Activated naive CD4-positive, alpha-beta T cell treated with anti-CD3 and anti-CD28 coated beads, Interleukin-2, amount 10 ng/mL, durations not matched to agents 7 days and 5 days (primary cell): ENCODE data around the gene KCND1.
"Not testable (repeated sequence)": the region's sequence is repeated elsewhere in the genome, so short reads cannot be mapped to it uniquely, and the experiment has no call there.

Source experiments
- CTCF ChIA-PET: fragments of 350-600 bp; sonication (Branson Sonifier 250); formaldehyde crosslinking; loops from one replicate; lab custom pipeline; 2021; ENCODE audit warnings: antibody characterized with exemption; lab: Charles Lee
- DNase-seq: peaks from one replicate; pipeline ENCODE4 v3.0.0-alpha.2; 2020
- H3K27ac Mint-ChIP-seq: one replicate; pipeline ENCODE4 v1.8.0; 2021; ENCODE audit warnings: mild to moderate bottlenecking, moderate library complexity, mixed read lengths
- H3K27me3 Mint-ChIP-seq: one replicate; pipeline ENCODE4 v1.8.0; 2021; ENCODE audit warnings: mild to moderate bottlenecking, mixed read lengths
- H3K36me3 Mint-ChIP-seq: one replicate; pipeline ENCODE4 v1.8.0; 2021; ENCODE audit warnings: mixed read lengths
- H3K4me1 Mint-ChIP-seq: one replicate; pipeline ENCODE4 v1.8.0; 2021; ENCODE audit warnings: mixed read lengths
- H3K4me3 Mint-ChIP-seq: one replicate; pipeline ENCODE4 v1.8.0; 2021; ENCODE audit warnings: mild to moderate bottlenecking, moderate library complexity, mixed read lengths
- H3K9me3 Mint-ChIP-seq: one replicate; pipeline ENCODE4 v1.8.0; 2021; ENCODE audit warnings: mixed read lengths

Gene KCND1

GRCh38 chrX:48989483-48989882 lies 17.8 kb upstream of the KCND1 start:
- DNase-seq = no peak
- H3K27ac Mint-ChIP-seq = no peak overlapping the region
- no peaks in the 10 kb centered on the region for H3K27me3 Mint-ChIP-seq

DNA sequence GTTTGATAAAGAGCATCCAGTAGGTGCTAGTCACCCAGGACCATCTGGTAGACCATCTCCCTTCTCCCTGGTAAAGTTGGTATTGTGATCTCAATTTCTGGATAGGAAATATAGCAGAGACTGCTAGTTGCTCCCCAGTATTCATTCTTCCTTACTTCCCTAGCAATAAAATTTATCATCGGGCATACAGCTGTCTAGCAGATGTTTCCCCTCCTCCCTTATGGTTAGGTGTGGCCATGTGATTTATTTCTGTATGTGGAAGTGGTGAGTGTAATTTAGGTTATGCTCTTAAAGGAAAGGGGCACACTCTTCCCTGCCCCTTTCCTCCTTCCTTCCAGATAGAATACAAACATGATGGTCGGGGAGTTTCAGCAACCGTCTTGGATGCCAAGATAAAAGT lies 12.3 kb upstream of the KCND1 start:
- Mint-ChIP-seq H3K9me3 (no peaks in the 10 kb centered on the region), H3K4me3 (no peak overlapping the region), H3K36me3 (peaks cover 42% of the 10 kb centered on the region), H3K4me1 (no peaks in the 10 kb centered on the region), H3K27ac (no peak overlapping the region), H3K27me3 (no peaks in the 10 kb centered on the region)
- CTCF ChIA-PET = no interaction called here
- no peak for DNase-seq

More at GRCh38 chrX:48989483-48989882, 17.8 kb upstream of the KCND1 start:
- Mint-ChIP-seq H3K9me3 (no peaks in the 10 kb centered on the region), H3K4me1 (no peaks in the 10 kb centered on the region), H3K36me3 (peaks cover 43% of the 10 kb centered on the region), H3K4me3 (no peak overlapping the region)
- CTCF ChIA-PET = no interaction called here

DNA sequence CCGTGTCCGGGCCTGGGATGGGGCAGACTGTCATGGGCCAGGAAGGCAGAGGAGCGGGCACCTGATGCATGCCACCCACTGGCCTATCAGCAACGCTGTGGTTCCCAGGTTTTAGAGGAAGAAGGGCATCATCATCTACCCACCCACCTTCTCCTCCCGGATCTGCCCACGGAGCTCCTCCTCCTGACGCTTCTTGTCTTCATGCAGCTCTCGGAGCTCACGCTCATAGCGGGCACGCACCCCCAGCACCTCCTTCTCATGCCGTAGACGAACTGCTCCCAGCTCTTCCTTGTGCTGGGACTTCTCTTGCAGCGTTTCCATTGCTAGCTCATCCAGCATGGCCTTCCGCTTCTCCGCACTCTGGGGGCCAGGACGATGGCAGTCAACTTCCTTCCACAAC lies 11.4 kb upstream of the KCND1 start:
- Mint-ChIP-seq H3K9me3 (no peaks in the 10 kb centered on the region), H3K27me3 (no peaks in the 10 kb centered on the region), H3K4me1 (peaks cover 2% of the 10 kb centered on the region), H3K27ac (no peak overlapping the region), H3K4me3 (no peak overlapping the region), H3K36me3 (peaks cover 39% of the 10 kb centered on the region)
- DNase-seq = no peak
- CTCF ChIA-PET = no interaction called here

DNA sequence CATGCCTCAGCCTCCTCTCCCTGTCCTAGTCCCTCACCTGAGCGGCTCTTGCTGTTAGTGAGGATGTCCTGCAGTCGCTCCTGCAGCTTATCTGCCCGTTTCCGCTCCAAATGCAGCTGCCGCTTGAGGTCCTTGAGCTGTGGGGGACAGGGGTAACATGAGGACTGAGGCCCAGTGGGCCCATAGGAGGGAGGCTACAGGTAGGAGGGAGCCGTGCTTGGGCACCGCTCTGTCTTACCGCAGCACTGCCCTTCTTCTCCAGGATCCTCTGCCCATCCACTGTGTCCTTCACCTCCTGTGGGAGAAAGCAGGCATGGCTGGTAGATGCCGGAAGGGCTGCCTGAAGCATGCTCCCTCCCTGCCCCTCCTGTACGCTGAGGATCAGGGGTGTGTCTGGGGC lies 9.5 kb upstream of the KCND1 start:
- CTCF ChIA-PET = no interaction called here
- Mint-ChIP-seq H3K9me3 (no peaks in the 10 kb centered on the region), H3K36me3 (peaks cover 42% of the 10 kb centered on the region), H3K27ac (no peak overlapping the region), H3K4me1 (peaks cover 7% of the 10 kb centered on the region), H3K4me3 (no peak overlapping the region), H3K27me3 (no peaks in the 10 kb centered on the region)
- DNase-seq = no peak

- Mint-ChIP-seq H3K4me1 (peaks cover 11% of the 10 kb centered on the region), H3K36me3 (peaks cover 43% of the 10 kb centered on the region)
- H3K27me3 Mint-ChIP-seq, CTCF ChIA-PET, H3K9me3 Mint-ChIP-seq, DNase-seq, H3K4me3 Mint-ChIP-seq, H3K27ac Mint-ChIP-seq: not testable (repeated sequence)
These were observed 8.7 kb upstream of the KCND1 start for GRCh38 chrX:48980341-48980740.

DNA sequence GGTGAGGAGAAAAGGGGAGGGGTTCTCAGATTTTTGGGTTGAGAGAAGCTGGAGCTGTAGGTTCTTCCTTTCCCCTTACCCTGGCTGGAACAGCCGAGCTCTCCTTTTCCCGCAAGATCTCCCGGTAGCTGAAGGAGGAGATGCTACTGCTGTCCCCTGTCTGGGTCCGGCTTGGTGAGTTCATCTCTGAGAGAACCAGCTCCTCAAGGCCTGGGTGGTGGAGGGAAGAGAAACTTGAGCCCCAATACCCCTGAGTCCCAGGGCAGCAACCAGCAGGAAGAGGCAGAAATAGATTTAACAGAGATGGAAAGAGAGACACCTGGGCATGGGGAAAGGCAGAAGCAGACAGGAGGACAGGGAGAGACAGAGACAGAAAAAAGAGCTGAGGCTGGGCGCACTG lies 6.6 kb upstream of the KCND1 start:
- H3K27ac Mint-ChIP-seq = no peak overlapping the region
- no peak overlapping the region for H3K4me3 Mint-ChIP-seq
- CTCF ChIA-PET = no interaction called here
- H3K36me3 Mint-ChIP-seq = peaks cover 39% of the 10 kb centered on the region
- DNase-seq = no peak
- no peaks in the 10 kb centered on the region for H3K9me3 Mint-ChIP-seq
- peaks cover 11% of the 10 kb centered on the region for H3K4me1 Mint-ChIP-seq
- H3K27me3 Mint-ChIP-seq = no peaks in the 10 kb centered on the region

DNA sequence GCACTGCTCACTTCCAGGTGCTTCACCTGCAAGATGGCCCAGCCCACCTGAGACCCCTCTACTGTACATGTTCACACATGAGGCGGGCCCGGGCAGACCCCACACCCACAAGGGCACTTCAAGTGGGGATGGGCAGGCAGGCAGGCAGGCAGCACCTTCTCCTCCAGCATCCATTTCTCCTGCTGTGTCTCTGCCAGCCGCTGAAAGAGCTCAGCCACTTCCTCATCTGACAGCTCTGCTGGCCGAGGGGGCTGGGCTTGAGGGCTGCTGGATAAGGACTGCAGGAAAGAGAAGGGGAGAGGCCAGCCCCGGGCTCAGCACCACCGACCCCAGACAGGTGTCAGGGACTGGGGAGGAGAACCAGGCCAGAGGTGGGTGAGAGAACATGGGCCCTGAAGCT lies 4.4 kb upstream of the KCND1 start:
- Mint-ChIP-seq H3K4me3 (no peak overlapping the region), H3K36me3 (peaks cover 36% of the 10 kb centered on the region), H3K27ac (peak overlapping the region; percentile 52), H3K9me3 (no peaks in the 10 kb centered on the region), H3K27me3 (peaks cover 5% of the 10 kb centered on the region), H3K4me1 (peaks cover 24% of the 10 kb centered on the region)
- DNase-seq = no peak
- CTCF ChIA-PET = no interaction called here

DNA sequence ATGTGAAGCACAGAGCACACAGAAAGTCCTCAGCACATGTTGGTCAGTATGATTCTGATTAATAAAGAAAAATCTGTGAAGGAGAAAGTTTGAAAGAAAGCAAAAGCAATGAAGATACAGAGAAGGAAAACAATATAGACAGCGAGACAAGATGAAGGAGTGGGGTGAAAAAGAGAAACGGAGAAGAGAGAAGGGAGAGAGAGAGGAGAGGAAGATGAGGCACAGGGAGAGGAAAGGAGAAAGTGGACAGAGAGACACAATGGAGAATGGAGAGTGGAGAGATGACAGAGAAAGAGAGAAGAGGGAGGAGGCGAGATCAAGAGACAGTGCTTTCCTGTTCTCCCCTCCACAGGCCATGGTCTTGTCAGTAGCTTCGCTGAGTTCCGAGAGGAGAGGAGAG lies 3.9 kb upstream of the KCND1 start:
- Mint-ChIP-seq H3K27ac (peak overlapping the region; percentile 68), H3K4me1 (peaks cover 26% of the 10 kb centered on the region), H3K36me3 (peaks cover 34% of the 10 kb centered on the region), H3K4me3 (no peak overlapping the region), H3K9me3 (no peaks in the 10 kb centered on the region), H3K27me3 (peaks cover 10% of the 10 kb centered on the region)
- CTCF ChIA-PET = no interaction called here
- no peak for DNase-seq

DNA sequence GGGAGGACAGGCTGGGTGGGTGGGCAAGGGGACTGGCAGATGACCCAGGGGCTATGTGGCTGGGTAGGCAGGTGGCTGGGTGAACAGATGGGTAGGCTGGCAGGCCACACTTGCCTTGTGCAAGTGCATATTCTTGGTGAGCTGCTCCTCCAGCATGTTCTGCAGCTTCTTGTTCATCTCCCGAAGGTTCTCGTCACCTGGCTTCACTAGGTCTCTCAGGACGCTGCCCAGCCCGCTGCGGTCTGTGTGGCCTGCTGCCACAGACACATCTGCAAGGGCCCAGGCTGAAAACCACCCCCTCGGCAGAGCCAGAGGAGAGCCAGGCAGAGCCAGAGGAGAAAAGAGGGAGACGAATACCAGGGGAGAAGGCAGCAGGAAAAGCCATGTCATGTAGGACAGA lies 3.4 kb upstream of the KCND1 start:
- H3K9me3 Mint-ChIP-seq = no peaks in the 10 kb centered on the region

GRCh38 chrX:48974574-48974973 lies 2.9 kb upstream of the KCND1 start:
- Mint-ChIP-seq H3K27me3 (peaks cover 12% of the 10 kb centered on the region), H3K4me1 (peaks cover 27% of the 10 kb centered on the region), H3K36me3 (peaks cover 28% of the 10 kb centered on the region), H3K27ac (no peak overlapping the region), H3K4me3 (no peak overlapping the region), H3K9me3 (no peaks in the 10 kb centered on the region)
- CTCF ChIA-PET = interaction anchor here (1.3 kb wide), 1 partner anchor 13 kb away, joined by 5 read pairs; no protein-coding TSS in a partner anchor
- DNase-seq = no peak

More for the DNA sequence above, 3.4 kb upstream of the KCND1 start:
- peaks cover 30% of the 10 kb centered on the region for H3K36me3 Mint-ChIP-seq
- no peak overlapping the region for H3K27ac Mint-ChIP-seq
- peaks cover 12% of the 10 kb centered on the region for H3K27me3 Mint-ChIP-seq
- H3K4me3 Mint-ChIP-seq = no peak overlapping the region
- H3K4me1 Mint-ChIP-seq = peaks cover 27% of the 10 kb centered on the region
- CTCF ChIA-PET = interaction anchor here (1.3 kb wide), 1 partner anchor 13 kb away, joined by 5 read pairs; no protein-coding TSS in a partner anchor
- DNase-seq = no peak

DNA sequence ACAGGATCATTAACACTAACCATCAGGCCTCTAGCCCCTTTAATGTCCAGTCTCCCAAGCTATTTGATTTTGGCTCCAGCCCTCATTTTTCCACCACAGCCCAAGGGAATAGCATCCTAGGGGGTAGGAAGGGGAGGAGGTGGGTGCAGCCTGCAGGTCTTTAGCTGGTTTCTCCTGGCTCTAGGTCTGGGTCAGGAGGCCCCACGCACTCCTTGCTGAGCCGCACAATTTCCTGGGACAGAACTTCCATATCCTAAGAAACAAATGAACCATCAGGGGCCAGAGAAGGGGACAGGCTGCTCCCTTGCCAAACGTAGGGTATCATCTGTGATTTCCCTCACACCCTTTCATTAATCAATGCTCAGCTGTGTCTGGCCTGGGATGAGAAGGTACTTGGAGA lies 2.4 kb upstream of the KCND1 start:
- Mint-ChIP-seq H3K9me3 (no peaks in the 10 kb centered on the region), H3K36me3 (peaks cover 28% of the 10 kb centered on the region), H3K27ac (no peak overlapping the region), H3K4me3 (no peak overlapping the region), H3K4me1 (peaks cover 27% of the 10 kb centered on the region), H3K27me3 (peaks cover 12% of the 10 kb centered on the region)
- CTCF ChIA-PET = interaction anchor here (1.3 to 2.3 kb wide), 2 partner anchors 12 to 69 kb away, joined by 5 to 9 read pairs; partner anchors contain the start of gene TFE3
- no peak for DNase-seq

DNA sequence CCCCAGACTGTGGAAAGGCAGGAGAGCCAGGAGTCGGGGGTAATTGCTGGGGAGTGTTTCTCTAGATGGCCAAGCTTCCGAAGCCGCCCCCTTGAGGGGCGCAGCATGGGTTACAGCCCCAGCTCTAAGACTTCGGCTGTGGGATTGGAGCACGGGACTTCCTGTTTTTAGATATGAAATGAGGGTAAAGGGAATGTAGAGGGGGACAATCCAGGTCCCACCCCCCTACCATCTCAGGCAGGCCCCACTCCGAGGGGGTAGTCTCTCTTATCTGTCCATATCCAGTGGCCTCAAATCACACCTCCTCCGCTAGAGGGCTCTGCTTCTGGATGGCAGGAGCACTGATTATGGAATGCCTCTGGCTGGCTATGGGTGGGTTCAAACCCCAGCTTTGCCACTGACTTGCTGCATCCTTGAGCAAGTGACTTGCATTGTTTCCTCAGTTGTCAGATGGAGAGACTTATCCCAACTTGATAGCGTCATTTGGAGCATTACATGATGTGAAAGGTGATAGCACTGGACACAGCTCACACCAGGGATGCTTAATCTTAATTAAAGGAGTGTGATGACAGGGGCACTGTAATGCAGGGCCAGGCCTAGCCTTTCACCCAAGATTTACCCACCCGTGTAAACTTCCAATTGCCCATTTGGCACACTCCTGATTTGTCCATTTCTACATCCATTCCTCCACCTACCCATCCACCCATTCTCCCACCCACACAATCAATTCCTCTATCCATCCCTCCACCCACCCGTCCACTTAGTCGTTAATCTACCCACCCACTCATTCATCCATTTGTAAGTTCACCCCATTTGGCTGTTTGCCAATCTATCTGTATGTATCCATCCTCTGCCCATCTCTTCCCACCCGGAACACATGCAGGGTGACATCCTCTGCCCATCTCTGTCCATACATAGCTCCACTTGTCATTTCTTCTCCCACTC lies 848 bp upstream of the KCND1 start:
- Mint-ChIP-seq H3K27ac (no peak overlapping the region), H3K27me3 (peaks cover 12% of the 10 kb centered on the region), H3K4me3 (no peak overlapping the region), H3K9me3 (no peaks in the 10 kb centered on the region), H3K4me1 (peaks cover 25% of the 10 kb centered on the region), H3K36me3 (peaks cover 19% of the 10 kb centered on the region)
- CTCF ChIA-PET = interaction anchor here (0.6 to 2.3 kb wide), 4 partner anchors 14 to 134 kb away, joined by 3 to 9 read pairs (median 4); partner anchors contain the start of gene TFE3
- DNase-seq = peak; percentile 53

DNA sequence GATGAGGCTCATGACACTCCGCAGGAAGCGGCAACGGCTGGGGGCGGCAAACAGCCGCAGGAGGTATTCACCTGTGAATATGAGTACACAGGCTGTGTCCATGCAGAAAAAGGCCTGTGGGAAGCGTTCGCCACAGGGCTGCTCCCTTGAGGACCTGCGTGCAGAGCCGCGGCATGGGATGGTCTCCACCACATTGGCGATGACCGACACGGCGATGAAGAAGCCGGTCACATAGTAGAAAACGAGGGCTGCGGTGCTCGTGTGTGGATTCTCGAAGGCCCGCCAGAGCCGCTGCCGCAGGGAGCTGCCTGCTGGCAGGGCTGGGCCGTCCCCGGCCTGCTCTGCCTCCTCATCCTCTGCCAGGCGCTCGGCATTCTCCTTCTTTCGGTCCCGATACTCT lies 2.2 kb downstream of the KCND1 start:
- H3K4me3 Mint-ChIP-seq = no peak overlapping the region
- DNase-seq = no peak
- CTCF ChIA-PET = no interaction called here
- H3K4me1 Mint-ChIP-seq = peaks cover 17% of the 10 kb centered on the region
- H3K27ac Mint-ChIP-seq = no peak overlapping the region
- peaks cover 6% of the 10 kb centered on the region for H3K36me3 Mint-ChIP-seq
- peaks cover 12% of the 10 kb centered on the region for H3K27me3 Mint-ChIP-seq
- no peaks in the 10 kb centered on the region for H3K9me3 Mint-ChIP-seq

DNA sequence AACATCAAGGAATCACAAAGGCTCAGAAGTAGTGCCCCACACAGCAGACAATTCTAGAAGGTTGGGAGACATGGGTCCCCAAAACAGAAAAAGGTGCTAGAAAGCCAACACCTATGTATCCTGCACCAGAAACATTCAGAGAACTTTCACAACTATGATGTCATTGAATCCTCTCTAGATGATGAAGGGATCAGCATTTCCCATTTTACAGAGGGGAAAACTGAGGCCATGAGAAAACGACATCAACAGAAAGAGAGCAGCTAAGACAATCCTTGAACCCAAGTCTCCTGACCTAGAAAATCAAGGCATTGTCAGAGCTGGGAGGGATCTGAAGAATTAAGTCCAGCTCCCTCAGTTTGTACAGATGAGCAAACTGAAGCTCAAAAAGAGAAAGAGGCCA lies 3.3 kb downstream of the KCND1 start:
- H3K4me1 Mint-ChIP-seq = peaks cover 17% of the 10 kb centered on the region
- peaks cover 3% of the 10 kb centered on the region for H3K36me3 Mint-ChIP-seq
- CTCF ChIA-PET = no interaction called here
- no peak for DNase-seq
- H3K4me3 Mint-ChIP-seq = no peak overlapping the region
- H3K27me3 Mint-ChIP-seq = peaks cover 12% of the 10 kb centered on the region
- H3K9me3 Mint-ChIP-seq = no peaks in the 10 kb centered on the region
- no peak overlapping the region for H3K27ac Mint-ChIP-seq
